ENCODE measurements around the gene SEC62.

SEC62 gene

DNA sequence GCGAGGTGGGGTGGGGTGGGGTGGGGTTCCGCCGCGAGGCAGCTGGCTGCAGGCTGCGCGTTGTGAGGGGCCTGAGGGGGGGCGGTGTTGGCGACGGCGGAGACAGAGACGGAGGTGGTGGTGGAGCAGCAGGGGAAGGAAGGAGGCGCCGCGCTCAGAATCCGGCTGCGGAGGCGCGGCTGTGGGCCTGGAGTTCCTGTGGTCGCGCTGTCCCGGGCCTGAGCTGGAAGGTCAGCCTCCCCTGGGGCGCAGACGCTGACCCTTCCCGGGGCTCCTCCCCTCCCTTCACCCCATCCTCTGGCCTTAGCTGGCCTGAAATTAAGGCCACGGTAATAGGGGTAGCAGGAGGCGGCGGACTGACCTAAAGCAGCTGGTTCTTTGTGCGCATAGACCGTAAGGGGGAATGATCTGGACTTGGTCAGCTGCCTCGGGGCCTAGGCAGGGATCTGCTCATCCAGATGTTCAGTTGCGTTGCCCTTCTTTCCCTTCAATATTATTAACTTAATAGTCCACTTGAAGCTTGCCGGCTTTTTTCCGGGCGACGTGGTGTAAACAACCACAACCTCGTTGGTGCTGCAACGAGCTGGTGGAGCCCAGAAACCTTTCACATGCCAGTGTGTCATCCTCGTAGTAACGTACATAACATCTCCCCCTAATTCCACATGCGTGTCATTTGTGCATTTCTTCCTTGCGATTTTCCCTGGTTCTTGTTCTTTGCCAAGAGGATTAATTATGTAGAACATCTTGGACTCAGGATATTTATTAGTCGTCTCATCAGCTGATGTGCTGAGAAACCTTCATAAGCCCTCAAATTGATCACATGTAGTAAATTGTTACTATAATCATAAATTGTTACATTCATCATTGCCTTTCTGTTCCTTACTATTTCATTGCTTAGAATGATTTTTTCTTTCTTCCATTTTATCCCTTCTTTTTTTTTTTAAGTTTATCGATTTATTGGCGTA is 626 bp downstream of the SEC62 start:
- peak in 1 of 3 experiments; percentile 2 for DNase-seq (ENCODE audit: low read depth in 2 of 3, low spot score in 2 of 3)

DNA sequence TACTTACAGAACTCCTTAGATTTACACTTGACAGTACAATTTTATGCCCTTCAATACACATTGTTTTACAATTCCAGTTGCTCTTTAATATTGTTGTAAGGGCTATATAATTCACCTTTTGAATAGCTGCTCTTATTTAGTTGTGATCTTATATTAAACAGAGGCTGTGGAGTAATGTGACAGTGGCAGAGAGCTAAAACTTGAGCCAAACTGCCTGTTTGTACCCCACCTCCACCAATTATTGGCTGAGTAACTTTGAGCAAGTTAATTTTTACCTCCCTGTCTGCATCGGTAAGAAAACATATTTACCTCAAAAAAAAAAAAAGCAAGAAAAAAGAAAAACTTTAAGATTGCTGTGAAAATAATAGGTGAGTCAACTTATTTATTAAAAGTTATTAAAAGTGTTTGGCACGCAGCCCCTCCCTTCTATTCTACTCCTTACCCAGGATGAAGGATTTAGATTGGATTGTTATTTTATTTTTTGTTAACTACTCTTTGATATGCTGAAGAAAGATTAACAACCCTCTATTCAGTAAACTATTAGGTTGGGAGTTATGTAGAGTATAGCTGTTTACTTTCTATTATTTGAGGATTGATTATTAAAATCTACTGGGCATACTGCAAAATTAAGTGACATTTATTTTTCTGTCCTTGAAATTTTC is 1.7 kb downstream of the SEC62 start:
- DNase-seq (ENCODE audit: low read depth in 2 of 3, low spot score in 2 of 3): no peak

DNA sequence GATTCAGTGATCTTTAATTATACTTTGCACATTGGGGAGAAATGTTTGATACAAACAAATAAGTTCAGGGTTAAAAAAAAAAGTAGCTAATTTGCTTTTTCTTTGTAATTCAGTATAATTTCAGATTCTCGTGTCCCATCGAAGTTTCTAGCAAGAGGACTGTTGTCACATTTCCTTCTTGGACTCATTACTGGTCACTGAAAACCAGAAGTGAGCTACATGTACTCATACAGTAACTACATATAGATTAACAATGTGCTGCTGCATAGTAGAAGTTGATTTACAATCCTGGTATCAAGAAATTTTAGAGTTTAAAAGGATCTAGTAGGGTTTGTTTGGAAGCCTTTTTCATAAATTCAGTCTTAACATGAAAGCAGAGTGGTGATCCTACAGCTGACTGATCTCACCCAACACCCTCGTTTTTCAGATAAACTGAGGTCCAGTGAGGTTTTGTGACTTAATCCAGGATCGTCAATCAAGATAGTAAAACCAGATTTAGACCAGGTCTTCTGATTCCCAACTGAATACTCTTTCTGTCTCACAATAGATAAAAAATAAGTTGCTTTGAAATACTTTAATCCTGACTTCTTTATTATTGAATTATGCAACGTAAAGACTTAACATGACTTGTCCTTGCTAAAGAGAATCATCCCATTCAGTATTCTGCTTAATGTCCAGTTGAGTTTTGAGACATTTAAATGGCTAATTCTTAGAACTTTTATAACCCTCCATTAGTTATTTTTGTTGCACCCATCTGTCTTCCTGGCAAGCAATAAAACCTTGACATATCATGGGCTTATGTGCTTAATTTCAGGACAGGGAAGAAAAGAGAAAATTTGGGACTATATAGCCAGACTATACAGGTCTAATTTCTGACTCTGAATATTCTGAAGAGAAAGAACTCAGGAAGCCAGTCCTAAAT is 2.8 kb downstream of the SEC62 start:
- no peak for DNase-seq (ENCODE audit: low read depth in 2 of 3, low spot score in 2 of 3)

DNA sequence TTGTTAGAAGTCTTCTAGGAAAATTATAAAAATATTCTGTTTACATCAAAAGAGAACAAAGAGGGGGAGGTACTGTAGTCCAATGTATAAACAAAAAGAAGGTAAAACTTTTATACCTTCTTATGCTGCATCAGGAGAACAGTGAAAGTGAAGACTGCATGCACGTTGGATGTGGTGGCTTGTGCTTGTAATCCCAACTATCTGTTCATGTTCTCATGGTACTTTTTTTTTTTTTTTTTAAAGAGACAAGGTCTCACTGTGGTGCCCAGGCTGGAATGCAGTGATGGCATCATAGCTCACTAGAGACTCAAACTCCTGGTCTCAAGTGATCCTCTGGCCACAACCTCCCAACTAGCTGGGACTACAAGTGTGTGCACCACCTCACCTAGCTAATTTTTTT is 4.2 kb downstream of the SEC62 start:
- no peak for DNase-seq (ENCODE audit: low read depth in 2 of 3, low spot score in 2 of 3)

DNA sequence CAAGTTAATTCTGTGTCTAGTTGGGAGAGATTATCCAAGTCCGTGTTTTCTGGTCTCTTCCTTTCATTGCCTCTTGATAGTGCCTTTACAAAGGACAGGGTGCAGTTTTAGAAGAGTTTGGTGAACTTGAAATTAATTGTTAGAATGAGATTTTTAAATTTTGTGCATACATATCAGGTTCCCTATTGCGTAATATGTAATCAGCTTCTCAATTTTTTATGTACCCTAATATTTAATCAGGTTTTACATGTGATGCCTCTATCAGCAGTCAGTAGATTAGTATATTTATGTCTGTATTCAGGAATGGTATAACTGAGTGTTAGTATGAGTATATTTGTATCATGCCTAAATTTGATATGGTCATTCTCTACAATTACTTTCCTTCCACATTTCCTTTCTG is 4.9 kb downstream of the SEC62 start:
- DNase-seq (ENCODE audit: low read depth in 2 of 3, low spot score in 2 of 3): no peak

DNA sequence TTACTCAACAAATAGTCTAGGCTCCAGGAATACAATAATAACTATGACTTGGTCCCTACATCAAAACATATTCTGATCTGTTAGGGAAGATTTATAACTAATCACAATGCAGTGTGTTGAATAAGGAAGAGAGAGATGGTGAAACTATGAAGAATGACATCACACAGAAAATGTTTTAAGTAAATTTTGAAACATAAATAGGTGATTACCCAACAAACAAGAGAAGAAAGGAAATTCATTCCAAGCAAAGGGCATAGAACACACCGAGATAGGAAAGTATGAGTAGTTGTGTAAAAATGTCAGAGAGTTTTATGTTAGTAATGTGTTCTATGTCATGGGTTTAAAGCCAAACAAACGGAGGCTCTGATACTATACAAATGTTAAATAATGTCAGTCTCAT is 13.4 kb downstream of the SEC62 start:
- DNase-seq (ENCODE audit: low read depth in 2 of 3, low spot score in 2 of 3): no peak

DNA sequence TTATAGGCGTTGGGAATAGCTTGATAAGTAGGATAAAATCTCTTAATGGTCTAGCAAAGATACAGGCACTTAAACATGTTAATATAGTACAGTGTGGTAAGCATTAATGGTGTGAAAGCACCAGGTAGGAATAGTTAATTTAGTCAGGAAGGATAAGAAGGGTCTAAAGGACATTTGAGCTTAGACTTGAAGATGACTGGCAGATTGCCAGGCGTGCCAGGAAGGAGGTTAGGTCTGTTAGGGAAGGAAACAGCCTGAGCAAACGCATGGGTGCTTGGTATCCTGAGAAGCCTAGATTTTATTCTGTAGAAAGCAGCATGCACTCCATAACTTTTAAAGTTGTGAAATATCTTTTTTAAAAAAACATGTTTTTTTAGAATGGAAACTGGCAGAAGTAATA is 17.7 kb downstream of the SEC62 start:
- no peak for DNase-seq (ENCODE audit: low read depth in 2 of 3, low spot score in 2 of 3)

DNA sequence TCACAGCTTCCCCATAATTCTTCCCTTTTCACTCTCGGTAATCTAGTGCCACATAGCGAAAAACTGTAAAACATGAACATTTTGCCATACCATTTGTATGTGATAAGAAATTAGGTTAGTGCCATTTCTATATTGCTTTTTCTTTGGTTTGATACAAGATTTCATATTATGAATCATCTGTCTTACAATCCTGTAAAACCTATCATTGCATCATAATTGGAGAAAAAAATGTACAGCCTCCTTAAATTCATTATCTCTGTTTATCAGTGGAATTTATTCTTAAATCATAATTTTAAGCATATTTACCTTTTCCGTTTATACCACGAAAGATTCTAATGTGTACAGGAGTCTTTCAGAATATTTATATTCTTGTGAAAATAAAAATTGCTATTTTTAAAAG is 23.8 kb downstream of the SEC62 start:
- no peak for DNase-seq (ENCODE audit: low read depth in 2 of 3, low spot score in 2 of 3)

DNA sequence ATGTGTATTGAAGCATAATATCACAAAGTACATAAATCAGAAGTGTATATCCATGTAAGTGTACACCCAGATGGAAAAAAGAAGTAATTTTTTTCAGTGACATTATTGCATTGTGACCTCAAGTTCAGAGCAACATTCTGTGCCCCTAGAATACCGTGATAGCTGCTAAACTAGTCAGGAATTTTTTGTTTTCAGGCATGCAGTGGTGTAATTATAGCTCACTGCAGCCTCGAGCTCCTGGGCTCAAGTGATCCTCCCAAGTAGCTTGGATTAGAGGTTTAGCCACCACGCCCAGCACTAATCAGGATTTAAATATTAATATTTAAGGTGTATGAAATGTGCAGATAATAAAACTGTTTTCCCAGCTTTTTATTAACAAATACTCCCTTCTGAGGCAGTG is 25.5 kb downstream of the SEC62 start:
- DNase-seq (ENCODE audit: low read depth in 2 of 3, low spot score in 2 of 3): no peak

DNA sequence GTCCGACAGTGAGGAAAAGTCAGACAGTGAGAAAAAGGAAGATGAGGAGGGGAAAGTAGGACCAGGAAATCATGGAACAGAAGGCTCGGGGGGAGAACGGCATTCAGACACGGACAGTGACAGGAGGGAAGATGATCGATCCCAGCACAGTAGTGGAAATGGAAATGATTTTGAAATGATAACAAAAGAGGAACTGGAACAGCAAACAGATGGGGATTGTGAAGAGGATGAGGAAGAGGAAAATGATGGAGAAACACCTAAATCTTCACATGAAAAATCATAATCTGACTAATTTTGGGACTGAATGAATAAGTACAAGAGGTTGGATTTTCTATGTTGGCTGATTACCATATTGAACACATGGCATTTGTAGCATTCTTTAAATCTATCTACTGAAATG is 26.2 kb downstream of the SEC62 start:
- no peak for DNase-seq (ENCODE audit: low read depth in 2 of 3, low spot score in 2 of 3)

DNA sequence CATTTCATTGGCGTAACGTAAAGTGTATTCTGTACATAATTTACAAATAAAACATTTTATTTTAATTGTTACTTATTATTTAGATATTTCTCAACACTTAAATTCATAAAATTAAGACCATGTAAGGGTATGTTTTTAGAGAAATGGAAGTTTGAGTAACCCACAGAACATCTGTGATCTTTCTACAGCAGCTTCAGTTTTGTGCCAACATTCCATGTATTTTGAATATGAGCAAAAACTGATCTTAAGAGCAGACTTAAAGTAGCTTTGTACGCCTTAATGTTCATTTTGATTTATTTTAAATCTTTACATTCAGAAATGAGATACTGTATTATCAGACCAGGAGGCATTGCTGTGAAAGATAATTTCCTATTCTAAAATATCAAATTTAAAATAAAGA is 27.2 kb downstream of the SEC62 start:
- no peak for DNase-seq (ENCODE audit: low read depth in 2 of 3, low spot score in 2 of 3)

DNA sequence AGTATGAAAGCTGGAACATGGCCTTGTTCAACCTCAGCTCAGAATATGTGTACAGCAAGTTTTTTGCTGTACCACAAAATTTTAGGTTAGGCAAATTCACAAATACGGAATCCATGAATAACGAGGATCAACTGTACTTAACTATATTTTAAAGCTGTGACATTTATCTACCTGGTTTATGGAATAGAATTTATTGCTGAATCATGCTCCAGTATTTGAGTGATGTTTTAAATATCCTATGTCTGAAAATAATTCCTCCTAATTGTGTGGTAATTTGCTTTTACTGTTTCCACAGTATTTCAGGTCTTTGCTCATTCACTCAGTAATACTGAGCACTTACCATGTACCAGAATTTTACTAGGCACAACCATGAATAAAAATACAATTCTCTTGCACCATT is 29.5 kb downstream of the SEC62 start:
- DNase-seq (ENCODE audit: low read depth in 2 of 3, low spot score in 2 of 3): no peak

DNA sequence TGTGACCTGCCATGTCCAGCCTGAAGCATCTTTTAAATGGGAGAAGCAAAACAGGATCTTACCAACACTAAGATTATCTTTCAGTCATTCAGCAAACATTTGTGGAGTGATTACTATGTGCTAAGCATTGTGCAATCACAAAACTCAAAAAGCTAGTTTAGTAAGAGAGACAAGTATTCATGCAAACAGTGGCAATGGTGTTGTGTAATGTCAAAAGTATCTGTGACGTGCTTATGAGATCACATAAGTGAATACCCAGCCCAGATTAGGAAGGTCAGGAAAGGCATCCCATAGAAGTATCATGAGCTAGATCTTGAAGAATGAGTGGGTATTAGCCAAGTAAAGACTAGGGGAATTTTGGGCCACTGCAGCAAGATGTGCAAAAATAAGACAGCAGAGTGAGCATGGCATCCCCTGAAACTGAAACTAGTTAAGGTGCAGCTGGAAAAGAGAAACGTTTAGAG is 32.1 kb downstream of the SEC62 start:
- DNase-seq (ENCODE audit: low read depth in 2 of 3, low spot score in 2 of 3): no peak

DNA sequence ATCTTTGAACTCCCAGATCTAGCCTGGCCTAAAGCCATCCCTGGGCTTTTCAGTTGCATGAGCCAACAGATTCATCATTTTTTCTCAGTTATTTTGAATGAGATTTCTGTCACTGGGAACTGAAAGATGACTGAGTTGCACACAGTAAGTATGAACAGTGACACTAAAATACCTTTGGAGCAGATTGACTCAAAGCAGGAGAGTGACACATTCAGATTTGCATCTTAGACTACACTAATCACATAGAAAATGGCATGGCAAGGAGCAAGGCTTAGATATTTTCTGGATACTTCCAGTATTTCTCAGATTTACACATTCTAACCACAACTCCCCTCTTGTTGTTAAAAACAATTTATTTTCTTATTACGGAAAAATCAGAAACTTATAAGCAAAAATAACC is 32.8 kb downstream of the SEC62 start:
- no peak for DNase-seq (ENCODE audit: low read depth in 2 of 3, low spot score in 2 of 3)

DNA sequence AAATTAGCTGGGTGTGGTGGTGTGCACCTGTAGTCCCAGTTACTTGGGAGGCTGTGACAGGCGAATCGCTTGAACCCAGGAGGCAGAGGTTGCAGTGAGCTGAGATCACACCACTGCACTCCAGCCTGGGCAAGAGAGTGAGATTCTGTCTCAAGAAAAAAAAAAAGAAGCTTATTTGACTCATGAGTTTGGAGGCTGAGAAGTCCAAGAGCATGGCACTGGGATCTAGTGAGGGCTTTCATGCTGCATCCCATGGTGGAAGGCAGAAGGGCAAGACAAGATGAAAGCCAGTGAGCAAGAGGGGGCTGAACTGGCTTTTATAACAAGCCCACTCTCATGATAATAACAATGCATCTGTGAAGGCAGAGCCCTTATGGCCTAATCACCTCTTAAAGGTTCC is 33.4 kb downstream of the SEC62 start:
- DNase-seq (ENCODE audit: low read depth in 2 of 3, low spot score in 2 of 3): no peak

DNA sequence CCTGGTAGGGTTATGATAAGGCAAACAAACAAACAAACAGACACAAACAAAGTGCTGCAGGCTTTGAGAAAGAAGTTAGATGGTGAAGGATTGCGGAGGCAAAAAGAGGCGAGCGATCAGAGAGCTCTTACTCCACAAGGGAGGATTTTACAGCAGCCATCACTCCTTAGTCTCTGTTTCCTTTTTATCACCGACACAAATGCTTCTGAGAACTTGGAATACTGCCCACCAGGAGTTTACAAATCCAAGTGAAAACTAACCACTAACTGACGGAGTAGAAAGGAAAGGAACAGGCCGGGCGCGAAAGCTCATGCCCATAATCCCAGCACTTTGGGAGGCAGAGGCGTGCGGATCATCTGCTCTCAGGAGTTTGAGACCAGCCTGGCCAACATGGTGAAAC is 35.6 kb downstream of the SEC62 start:
- DNase-seq (ENCODE audit: low read depth in 2 of 3, low spot score in 2 of 3): no peak

DNA sequence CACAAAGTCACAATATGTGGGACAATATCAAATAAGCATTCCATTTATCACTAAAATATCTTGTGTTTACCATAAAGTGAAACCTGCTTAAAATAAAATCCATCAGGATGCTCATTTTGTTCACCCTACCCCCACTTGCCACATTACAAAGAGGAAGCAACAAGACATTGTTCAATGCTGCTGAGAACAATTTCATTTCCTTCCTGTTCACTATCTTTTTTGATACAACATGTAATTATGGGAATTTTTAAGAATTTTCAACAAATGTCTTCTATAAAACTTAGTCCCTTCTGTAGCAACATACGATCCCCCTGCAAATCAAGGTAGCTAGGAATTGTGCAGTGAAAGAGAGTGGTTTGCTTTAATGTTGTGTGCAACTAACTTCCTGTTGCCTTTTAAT is 36.3 kb downstream of the SEC62 start:
- no peak for DNase-seq (ENCODE audit: low read depth in 2 of 3, low spot score in 2 of 3)

DNA sequence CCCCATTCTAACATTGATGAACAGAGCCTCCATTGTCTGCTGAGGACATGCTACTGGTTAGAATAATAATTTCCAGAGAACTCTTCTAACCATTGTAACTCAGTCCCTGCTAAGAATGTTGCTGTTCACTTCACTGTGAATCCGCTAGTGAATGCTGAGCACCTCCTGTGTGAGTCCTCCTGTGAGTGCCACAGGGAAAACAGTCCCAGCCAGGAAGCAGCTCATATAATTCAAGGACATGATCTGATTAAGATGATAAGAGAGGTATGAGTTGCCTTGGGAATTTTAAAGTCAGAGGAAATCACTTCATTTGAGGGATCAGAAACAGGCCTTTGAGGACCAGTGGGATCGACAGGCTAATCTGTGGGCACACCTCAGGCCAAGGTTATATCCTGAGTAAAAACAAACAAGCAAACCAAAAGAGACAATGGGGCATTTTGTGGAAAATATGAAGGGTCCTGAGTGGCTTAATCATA is 37.3 kb downstream of the SEC62 start:
- no peak for DNase-seq (ENCODE audit: low read depth in 2 of 3, low spot score in 2 of 3)

DNA sequence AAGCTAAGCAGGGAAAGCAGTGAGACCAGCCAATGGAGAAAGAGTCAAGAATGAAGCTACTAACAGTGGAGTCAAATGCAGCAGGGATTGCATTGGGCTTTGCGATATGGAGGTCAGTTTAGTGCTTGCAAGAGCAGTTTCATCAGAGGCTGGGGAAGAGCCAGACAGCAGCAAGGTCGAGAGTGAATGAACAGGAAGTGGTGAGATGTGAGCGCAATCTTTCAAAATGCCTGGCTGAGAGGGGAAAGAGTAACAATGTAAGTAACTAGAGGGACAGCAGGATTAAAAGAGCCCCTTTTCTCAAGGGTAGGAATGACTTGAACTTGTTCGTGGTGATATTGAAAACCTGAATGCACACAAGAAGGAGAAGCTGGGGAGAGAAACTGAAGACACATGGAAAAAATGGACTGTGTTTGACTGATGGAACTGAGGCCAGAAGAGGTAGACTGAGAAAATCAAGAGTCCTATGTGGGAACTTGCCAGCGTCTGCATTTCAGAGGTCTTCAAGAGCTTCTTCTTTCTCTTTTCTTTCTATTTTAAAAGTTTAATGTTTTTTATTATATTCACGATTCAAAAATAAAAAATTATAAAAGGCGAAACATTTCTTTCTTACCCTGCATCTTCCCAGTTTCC is 40.5 kb downstream of the SEC62 start:
- DNase-seq (ENCODE audit: low read depth in 2 of 3, low spot score in 2 of 3): no peak

DNA sequence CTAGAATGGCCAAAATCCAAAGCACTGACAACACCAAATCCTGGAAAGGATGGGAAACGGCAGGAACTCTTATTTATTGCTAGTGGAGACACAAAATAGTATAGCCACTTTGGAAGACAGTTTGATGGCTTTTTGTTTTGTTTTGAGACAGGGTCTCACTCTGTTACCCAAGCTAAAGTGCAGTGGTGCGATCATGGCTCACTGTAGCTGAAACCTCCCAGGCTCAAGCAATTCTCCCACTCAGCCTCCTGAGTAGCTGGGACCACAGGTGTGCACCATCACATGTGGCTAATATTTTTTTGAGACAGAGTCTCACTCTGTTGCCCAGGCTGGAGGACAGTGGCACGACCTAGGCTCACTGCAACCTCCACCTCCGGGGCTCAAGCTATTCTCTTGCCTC is 43.9 kb downstream of the SEC62 start:
- DNase-seq (ENCODE audit: low read depth in 2 of 3, low spot score in 2 of 3): no peak
